Osteocyte (in vitro differentiated cells): ENCODE data around the gene CDH4. TPM values are rescaled to one million over a fixed set of nuclear protein-coding genes. Genes with fewer than 3 reads are reported as not detected.

Experiments used
- DNase-seq: peaks from one replicate; pipeline ENCODE4 v3.0.0; 2021; ENCODE audit warnings: mixed read lengths; ENCODE audit not compliant: unreplicated experiment; ENCODE audit errors: extremely low spot score
- H3K27ac Mint-ChIP-seq: one replicate; pipeline ENCODE4 v1.8.0; 2021; ENCODE audit warnings: mild to moderate bottlenecking, mixed read lengths; ENCODE audit not compliant: unreplicated experiment
- H3K27me3 Mint-ChIP-seq: one replicate; pipeline ENCODE4 v1.8.0; 2021; ENCODE audit warnings: mixed read lengths; ENCODE audit not compliant: unreplicated experiment
- H3K36me3 Mint-ChIP-seq: one replicate; pipeline ENCODE4 v1.8.0; 2021; ENCODE audit warnings: mixed read lengths; ENCODE audit not compliant: unreplicated experiment
- H3K4me1 Mint-ChIP-seq: one replicate; pipeline ENCODE4 v1.8.0; 2021; ENCODE audit warnings: mixed read lengths; ENCODE audit not compliant: unreplicated experiment
- H3K4me3 Mint-ChIP-seq: one replicate; pipeline ENCODE4 v1.8.0; 2021; ENCODE audit warnings: mild to moderate bottlenecking, moderate library complexity, mixed read lengths; ENCODE audit not compliant: unreplicated experiment
- H3K9me3 Mint-ChIP-seq: one replicate; pipeline ENCODE4 v1.8.0; 2021; ENCODE audit warnings: mixed read lengths; ENCODE audit not compliant: unreplicated experiment
- total RNA-seq: library from RNA; stranded (reverse); gene quantifications from 2 replicates; pipeline ENCODE4 v1.2.1, GENCODE V29; 2021
- TF ChIP-seq, protein P1 (sequence below): fragments of 200-600 bp; sonication (generic); IDR thresholded peaks from 2 replicates; pipeline ENCODE4 v1.5.0; 2021; ENCODE audit warnings: antibody characterized with exemption, mild to moderate bottlenecking, moderate library complexity

Gene CDH4
- total RNA-seq, 1 donor from 2014 or later = 1.3 TPM

DNA sequence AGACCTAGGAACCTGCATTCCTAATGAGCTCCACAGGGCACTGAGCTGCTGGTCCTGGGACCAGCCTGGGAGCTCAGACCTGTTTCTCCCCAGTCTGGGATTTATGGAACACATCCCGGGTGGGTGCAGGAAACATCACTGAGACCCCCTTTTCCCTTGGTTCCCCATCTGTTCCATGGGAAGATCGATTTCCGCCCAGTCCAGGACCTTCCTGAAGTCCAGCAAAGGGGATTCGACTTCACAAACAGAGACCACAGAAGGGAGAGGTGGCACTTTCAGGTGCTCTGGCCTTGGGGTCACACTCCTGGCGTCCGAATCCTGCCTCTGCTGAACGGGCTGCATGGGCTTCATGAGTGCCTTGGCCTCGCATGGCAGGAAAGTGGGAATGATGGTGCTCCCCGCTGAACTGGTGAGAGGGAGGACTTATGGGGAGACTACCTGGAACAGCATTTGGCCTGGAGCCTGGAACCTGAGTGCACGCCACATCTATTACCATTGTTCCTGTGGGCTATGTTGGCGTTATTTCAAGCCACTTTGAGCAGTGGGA, 517.3 kb downstream of the CDH4 start:
- no peaks in the 10 kb centered on the region for H3K27me3 Mint-ChIP-seq

GRCh38 chr20:61770113-61770585, 518.1 kb downstream of the CDH4 start:
- no peak for DNase-seq
- no peaks in the 10 kb centered on the region for H3K36me3 Mint-ChIP-seq
- no peaks in the 10 kb centered on the region for H3K9me3 Mint-ChIP-seq

More for the DNA sequence above, 517.3 kb downstream of the CDH4 start:
- H3K4me3 Mint-ChIP-seq = no peak overlapping the region
- H3K9me3 Mint-ChIP-seq = no peaks in the 10 kb centered on the region
- no peak overlapping the region for H3K27ac Mint-ChIP-seq
- no peaks in the 10 kb centered on the region for H3K36me3 Mint-ChIP-seq
- no peaks in the 10 kb centered on the region for H3K4me1 Mint-ChIP-seq
- TF ChIP-seq, protein P1, sequence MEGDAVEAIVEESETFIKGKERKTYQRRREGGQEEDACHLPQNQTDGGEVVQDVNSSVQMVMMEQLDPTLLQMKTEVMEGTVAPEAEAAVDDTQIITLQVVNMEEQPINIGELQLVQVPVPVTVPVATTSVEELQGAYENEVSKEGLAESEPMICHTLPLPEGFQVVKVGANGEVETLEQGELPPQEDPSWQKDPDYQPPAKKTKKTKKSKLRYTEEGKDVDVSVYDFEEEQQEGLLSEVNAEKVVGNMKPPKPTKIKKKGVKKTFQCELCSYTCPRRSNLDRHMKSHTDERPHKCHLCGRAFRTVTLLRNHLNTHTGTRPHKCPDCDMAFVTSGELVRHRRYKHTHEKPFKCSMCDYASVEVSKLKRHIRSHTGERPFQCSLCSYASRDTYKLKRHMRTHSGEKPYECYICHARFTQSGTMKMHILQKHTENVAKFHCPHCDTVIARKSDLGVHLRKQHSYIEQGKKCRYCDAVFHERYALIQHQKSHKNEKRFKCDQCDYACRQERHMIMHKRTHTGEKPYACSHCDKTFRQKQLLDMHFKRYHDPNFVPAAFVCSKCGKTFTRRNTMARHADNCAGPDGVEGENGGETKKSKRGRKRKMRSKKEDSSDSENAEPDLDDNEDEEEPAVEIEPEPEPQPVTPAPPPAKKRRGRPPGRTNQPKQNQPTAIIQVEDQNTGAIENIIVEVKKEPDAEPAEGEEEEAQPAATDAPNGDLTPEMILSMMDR = no peak
- DNase-seq = no peak

GRCh38 chr20:61771805-61772350, 519.8 kb downstream of the CDH4 start:
- DNase-seq = no peak
- TF ChIP-seq, protein P1 = no peak

More at GRCh38 chr20:61770113-61770585, 518.1 kb downstream of the CDH4 start:
- H3K27me3 Mint-ChIP-seq = no peaks in the 10 kb centered on the region
- TF ChIP-seq, protein P1 = no peak
- H3K4me3 Mint-ChIP-seq = no peak overlapping the region
- H3K27ac Mint-ChIP-seq = no peak overlapping the region
- H3K4me1 Mint-ChIP-seq = no peaks in the 10 kb centered on the region

GRCh38 chr20:61772828-61773631, 521.0 kb downstream of the CDH4 start:
- no peaks in the 10 kb centered on the region for H3K4me1 Mint-ChIP-seq
- H3K4me3 Mint-ChIP-seq = no peak overlapping the region
- no peak overlapping the region for H3K27ac Mint-ChIP-seq
- no peaks in the 10 kb centered on the region for H3K36me3 Mint-ChIP-seq
- H3K27me3 Mint-ChIP-seq = no peaks in the 10 kb centered on the region
- no peaks in the 10 kb centered on the region for H3K9me3 Mint-ChIP-seq
- TF ChIP-seq, protein P1 = no peak
- no peak for DNase-seq

More at GRCh38 chr20:61771805-61772350, 519.8 kb downstream of the CDH4 start:
- H3K27ac Mint-ChIP-seq = no peak overlapping the region
- H3K9me3 Mint-ChIP-seq = no peaks in the 10 kb centered on the region
- no peaks in the 10 kb centered on the region for H3K27me3 Mint-ChIP-seq
- H3K4me3 Mint-ChIP-seq = no peak overlapping the region
- H3K36me3 Mint-ChIP-seq = no peaks in the 10 kb centered on the region
- H3K4me1 Mint-ChIP-seq = no peaks in the 10 kb centered on the region
